ENCODE results near the gene ZHX3.

Gene ZHX3

DNA sequence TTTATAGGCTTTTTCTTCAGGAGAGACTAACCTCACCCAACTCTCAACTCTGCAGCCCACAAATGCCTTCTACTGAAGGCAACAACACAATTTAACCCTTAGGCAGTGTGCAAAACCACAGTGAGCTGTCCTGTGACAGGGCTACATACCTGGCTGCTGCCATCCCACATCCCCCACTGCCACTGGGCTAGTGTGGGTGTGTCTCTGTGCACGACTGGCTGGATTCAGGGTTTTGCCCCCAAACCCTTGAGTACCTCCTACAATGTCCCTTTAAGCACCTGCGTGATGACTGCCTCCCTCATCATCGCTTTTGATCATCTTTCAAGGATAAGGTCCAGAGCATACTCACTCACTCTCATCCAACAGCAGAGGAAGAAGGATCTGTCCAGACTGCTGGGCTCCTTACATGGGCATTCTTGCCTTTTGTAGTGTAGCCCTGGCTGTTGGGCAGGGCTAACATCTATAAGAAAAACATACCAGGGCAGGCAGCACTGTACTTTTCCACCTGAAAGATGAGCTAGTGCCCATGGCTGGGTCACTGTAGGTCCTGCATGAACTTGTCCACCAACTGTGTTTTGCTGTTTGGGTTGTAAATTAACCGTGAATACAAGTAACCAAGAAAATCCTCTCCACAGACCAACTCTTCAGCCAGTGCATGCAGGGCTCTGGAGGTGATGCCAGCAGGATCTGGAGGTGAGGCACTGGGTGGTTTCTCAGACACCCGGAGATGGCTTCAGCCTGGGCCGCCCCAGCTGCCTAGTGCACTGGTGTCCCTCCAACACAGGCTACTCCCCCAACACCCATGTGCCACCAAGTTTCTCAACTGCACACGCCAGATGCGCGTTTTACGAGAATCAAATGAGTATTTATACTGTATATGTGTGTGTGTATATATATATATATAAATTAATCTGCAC is 135.0 kb downstream of the ZHX3 start:
- DNase-seq, result no peak

DNA sequence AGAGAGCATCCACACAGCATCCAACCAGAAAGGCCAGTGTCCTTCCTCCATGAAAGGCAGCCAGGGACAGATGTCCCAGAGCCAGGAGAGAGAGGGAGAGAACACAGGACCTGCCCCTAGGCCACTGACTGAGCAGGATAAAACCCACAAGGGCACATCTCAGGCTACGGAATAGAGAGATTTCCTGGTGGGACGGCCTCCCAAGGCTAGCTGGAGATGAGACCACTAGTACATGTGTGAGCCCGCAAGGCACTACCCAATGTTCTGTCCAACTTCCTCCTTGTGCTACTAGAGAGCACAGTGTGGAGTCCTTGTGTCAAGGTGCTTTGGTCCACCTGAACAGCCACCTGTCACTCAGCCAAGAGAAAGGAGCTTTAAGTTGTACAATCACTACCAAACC is 136.0 kb downstream of the ZHX3 start:
- no peak for DNase-seq

DNA sequence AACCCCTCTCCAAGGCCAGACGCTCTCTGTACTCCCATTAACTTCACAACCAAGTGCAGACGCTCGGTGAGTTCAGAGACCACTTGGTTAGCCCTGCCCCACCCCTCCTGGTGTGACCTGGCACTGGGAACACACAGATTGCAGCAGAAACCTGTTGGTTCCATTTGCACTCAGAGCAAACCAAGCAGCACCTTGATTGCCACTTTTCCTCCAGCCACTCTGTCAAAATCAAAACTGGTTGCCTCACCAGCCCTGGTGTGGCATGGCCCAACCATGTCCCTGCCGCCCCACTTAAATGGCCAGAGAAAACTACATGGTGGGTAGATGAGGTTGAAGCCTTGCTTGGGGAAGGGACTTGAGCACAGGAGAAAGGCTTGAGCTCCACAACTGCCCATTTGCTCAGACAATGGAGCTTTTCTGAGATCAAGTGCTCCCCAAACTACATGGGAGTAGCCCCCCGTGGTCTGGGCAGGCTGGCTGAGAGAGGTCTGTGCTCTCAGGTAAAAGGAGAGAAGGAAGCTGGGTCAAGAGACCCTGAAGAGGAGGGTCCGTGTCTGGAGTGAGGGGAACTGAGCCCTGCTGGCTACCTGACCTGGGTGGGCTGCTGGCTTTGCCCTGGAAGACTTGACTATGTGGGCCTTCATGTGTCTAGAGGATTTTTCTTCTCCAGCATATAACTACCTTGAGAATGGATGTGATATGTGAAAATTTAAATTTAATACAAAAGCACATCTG is 136.8 kb downstream of the ZHX3 start:
- DNase-seq, result no peak

DNA sequence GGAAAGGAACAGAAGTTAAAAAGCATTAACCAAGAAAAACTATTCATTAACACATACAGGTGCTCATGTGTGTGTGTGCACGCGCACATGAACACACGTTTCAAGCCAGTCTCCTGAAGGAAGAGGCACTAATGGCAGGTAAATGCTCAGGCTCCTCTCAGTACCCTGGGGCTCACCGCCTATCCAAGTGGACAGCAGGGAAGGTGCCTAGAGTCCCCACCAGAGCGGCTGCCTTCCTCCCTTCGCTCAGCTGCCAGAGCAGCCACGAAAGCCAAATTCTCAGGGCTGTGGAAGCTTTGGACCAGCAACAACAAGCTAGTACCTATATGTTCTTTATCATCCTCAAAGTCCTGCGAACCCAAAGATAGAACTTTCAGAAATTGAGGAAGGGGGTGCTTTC is 137.6 kb downstream of the ZHX3 start:
- no peak for DNase-seq

DNA sequence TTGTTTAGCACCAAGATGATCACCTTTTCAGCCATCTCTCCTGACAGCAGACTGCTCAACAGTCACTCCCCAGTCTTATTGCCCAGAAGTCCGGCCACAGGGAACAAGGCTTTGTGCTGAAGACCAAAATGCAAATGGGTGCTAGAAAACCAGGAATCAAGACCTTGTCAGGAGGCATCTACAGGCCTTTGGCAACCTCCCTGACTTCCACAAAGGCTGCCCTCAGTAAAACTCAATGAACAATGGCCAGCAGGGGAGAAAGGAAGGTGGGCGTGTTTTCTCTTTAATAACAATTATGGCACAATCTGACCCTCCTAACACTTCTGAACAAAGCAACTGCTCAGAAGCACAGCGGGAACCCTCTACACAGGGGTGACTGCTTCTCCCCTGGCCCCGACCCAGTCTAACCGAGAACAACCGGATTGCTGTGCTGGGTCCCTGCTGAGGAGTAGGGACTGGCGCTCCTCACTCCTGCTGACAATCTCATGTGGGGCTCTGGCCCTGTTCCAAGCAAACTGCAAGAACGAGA is 138.6 kb downstream of the ZHX3 start:
- no peak for DNase-seq

DNA sequence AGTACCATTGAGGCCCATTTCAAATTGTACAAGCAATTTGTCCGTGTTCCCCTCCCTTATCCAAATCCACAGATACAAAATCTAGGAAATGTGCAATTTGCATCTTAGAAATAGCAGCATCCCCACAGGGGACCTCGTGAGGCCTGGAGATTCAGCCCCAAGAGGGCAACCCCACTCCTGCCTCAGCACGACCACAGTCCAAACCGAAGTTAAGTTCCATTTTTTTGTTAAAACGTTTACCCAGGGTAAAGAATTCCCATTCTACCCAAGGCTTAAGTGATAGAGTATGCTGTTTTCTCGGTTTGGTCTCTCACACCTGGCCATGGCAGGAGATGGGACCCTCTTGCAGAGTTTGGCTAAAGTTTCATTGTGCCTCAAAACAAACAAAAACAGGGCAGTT is 139.0 kb downstream of the ZHX3 start:
- DNase-seq, result no peak

DNA sequence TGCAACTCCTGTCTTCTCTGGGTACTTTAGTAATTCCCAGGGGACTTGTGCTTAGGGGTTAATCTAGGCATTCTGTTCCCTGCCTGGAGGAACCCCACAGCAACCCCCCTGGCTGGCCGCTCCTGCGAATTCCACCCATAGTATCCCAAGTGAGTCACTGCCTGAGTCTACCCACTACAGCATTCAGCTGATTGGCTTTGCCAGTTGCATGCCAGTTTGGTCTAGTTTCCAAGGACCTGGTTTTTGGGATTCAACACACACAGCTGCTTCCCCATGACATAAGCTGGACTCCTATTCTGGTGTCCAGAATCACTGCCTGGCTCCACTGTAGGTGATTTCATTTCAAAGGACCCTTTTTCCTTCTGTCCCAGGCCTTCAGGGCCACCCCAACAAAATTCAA is 139.9 kb downstream of the ZHX3 start:
- DNase-seq, result peak; percentile 82

DNA sequence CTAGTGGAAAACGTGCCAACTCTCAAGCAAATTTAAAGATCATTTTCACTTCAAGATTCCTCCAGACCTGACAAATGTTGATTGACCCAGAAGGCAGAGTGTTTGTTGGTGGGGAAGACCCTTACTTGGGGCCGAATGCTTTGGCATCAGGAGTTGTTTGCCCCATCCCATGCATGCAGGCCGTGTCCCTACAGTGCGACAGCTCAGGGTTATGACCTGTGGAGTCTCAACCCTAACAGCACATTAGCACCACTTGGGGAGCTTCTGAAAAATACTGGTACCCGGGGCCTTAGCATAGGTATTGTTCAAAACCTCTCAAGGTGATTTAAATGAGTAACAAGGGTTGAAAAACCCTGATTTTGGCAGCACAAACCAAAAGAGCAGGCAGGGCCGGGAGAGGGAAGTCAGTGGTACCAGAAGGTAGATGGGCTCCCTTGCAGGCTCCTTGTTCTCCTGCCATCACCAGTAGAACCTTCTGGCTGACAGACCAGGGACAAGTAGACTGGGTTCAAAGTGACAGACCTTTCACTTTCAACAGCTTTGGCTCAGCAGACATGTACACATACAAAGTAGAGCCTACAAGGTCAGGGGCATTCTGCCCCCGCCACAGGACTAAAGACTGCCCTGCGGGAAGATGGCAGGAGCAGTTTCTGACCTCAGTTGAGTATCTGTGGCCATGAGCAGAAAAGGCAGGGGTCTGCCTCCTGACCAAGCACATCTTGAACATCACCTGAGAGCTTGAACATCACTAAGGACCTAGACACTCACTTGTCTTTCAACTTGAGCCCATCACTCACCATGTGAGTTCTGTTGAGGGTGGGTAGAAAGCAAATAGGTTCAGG is 140.6 kb downstream of the ZHX3 start:
- no peak for DNase-seq

DNA sequence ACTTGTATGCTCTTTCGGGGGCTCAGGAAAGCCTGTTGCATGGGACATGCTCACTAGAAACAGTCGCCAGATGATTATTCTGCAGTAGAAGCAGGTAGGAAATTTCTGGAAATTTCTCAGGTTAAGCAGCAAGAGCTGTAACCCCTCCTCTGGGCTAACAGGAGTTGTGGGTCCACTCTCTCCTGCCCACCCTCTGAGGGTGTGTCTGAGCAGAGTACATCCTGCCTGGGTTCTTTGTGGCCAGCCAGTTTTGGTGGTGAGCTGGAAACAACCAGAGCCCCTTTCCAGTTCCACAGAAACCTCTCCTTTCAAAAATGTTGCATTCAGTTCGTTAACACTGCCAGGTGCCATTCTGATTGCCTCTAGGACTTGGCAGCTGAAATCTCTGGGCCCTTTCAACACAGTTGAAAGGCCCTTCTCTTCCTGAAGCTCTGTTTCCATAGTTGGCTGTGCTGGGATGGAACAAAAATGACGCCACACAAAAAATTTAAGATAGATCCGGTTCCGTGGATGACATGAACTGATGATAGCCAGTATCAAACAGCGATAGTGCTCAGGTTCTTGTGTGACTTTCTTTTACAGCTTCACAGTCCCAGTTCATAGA is 141.7 kb downstream of the ZHX3 start:
- no peak for DNase-seq

DNA sequence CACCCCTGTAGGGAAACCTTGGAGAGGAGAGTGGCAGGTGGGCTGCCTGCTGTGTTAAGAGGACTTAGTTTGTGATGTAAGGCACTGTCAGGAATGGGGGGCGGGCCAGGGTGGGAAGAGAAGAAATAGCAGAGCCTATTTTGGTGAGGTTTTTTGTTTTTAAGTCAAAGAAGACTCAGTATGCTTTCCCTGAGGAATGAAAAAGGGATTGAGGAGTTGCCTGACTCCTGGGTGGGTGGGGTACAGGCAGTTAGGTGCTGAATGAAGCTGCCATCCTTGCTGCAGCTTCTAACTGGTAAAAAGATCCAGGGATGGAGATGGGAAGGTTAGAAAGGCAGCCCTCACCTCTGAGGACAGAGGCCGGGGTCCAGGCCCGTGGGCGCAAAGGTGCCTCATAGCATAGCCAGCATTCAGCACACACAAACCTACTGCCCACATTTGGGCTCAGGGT is 142.3 kb downstream of the ZHX3 start:
- no peak for DNase-seq

DNA sequence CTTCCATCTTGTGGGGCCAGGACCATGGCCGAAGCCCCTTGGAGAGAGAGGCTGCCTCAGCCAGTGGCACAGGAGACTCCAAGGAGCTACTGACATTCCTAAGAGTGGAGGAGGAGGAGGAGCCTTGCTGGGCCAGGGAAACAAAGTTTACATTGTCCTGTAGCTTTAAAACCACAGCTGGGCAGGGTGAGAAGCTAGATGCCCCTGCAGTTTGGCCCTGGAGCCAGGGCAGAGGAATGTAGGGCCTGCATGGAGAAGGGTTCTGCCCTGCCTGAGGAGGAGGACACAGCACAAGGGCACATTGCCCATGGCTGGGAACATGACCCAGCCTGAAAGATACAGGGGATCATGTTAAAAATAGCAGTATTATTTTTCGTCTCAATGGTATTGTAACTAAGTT is 142.7 kb downstream of the ZHX3 start:
- no peak for DNase-seq

DNA sequence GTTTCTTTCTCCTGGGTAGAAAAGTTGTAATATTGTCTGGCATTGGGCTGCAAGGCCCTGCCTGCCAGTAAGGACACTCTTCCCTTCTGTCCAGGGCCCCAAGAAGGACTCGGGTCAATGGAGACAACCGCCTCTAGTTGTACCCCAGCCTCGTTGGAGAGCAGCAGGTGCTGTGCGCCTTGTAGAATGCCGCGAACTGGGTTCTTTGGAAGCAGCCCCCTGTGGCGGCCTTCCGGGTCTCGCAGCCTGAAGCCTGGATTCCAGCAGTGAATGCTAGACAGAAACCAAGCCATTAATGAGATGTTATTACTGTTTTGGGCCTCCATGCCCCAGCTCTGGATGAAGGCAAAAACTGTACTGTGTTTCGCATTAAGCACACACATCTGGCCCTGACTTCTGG is 143.2 kb downstream of the ZHX3 start:
- no peak for DNase-seq

DNA sequence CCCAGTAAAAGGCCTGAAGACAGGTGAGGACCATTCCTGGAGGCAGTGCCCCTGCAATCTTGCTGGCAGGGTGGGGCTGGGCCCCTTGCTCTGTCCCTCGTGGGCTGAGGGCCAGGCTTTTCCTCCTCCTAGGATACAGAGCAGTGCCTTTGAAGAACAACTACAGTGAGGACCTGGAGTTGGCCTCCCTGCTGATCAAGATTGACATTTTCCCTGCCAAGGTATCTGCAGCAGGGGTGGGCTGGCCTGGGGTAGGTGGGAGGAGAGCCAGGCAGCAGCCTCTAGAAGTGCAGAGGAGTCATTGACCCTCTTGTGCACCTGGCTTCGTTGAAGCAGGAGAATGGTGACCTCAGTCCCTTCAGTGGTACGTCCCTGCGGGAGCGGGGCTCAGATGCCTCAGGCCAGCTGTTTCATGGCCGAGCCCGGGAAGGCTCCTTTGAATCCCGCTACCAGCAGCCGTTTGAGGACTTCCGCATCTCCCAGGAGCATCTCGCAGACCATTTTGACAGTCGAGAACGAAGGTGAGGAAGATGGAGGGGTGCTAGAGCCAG is 143.7 kb downstream of the ZHX3 start:
- no peak for DNase-seq

DNA sequence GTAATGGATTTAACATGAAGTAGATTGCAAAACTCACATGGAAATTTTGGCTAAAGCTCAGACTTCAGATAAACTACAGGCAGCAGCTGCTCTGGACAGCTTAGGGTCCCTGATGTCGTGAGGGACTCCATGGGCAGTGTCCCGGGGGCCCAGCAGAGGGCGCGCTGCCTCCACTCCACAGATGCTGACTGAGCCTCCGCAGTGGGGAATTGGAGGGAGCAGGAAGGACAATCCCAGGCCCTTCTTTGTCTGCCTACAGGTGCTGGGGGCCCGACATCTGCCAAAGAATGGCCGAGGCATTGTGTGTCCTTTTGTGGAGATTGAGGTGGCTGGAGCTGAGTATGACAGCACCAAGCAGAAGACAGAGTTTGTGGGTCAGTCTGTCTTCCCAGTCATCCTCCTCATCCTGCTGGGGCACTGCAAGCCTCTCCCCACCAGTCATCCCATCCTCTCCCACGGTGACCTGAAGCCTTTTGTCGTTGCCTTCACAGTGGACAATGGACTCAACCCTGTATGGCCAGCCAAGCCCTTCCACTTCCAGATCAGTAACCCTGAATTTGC is 144.3 kb downstream of the ZHX3 start:
- peak; percentile 84 for DNase-seq

DNA sequence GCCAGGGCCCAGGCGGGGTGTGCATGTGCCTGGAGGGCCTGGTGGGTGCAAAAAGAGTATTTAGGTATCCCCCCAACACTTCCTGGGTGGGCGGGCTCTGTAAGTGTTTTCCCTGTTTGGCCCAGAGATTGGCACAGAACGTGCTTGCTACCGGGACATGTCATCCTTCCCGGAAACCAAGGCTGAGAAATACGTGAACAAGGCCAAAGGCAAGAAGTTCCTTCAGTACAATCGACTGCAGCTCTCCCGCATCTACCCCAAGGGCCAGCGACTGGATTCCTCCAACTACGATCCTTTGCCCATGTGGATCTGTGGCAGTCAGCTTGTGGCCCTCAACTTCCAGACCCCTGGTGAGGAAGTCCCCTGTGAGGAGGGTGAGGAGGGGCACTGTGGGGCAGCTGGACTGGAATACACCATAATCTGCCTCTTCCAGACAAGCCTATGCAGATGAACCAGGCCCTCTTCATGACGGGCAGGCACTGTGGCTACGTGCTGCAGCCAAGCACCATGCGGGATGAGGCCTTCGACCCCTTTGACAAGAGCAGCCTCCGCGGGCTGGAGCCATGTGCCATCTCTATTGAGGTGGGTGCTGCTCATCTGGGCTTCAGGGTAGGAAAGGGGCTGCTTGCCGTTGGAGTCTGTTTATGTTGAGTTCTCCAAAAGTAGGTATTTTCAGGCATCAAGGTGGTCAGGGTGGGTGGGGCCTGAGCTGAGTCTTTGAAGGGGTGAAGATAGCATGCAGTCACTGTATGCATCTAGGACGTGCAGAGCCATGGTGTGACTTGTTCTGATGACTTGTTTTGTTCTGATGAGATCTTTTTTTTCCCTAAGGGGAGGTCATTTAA is 145.0 kb downstream of the ZHX3 start:
- no peak for DNase-seq

DNA sequence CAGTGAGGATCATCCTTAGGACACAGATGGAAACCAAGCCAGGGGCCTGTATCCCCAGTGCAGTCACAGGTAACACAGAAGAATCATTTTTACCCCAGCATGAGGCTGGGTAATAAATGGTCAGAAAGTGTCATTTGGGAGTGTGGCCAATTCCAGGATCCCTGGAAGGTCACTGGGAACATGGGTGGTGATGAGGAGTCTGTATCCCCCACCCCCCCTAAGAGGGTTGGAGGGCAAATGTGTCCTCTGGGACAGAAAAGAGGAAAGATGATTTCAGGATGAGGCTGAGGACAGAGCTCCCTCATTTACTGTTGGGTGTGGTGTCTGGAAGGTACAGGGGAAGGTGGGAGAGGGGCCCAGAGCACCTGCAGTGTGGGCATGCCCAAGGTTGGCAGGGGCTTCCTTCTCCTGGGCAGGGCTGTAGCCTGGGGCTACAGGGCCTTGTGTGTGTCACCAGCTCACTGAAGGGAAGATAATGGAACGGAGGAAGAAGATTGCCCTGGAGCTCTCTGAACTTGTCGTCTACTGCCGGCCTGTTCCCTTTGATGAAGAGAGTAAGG is 145.7 kb downstream of the ZHX3 start:
- no peak for DNase-seq

DNA sequence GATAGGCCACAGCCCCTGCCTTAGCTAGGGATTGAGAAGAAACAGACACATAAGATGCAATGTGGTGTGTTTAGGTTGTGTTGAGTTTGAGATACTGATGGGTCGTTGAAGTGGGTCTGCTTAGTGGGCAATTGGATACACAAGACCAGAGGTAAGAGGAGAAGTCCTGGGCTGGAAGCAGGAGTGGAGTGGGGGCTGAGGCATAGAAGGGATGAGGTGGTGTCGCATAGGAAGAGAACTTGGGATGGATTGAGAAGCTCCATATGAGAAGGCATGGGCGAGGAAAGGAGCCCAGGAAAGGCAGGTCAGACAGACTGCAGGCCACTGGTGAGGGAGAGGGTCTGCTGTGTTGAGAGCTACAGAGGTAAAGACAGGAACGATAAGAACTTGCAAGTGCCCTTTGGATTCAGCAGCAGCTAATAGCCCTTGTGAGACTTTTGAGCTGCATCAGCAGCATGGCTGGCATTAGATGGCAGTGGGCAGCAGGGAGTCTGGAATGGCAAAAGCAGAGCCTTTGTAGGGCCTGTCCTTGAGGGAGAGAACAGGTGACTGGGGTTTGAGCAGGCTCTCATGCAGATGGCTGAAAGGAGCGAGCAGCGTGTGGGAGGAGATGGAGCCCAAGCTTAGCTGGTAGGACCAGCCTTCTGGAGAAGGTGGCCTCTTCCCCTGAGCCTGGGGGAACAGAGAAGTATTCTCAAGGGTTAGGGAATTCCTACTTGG is 147.0 kb downstream of the ZHX3 start:
- no peak for DNase-seq

DNA sequence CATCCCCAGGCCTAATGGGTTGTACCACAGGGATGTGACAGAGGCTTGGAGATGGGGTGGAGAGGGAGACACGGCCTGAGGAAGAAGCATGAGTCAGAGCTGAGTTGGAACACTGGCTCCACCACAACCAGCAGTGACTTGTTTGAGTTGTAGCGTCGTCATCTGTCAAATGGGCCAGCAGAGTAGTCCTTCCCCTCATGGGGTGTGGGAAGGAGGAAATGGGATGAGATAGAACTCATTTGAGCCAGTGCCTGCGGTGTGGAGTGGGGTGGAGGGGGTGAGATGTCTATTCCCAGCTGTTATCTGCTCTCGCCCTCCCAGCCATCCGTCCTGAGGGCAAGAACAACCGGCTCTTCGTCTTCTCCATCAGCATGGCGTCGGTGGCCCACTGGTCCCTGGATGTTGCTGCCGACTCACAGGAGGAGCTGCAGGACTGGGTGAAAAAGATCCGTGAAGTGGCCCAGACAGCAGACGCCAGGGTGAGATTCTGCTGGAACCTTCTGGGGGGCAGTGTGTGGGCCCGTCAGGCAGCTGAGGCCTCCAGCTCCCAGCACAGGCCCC is 147.7 kb downstream of the ZHX3 start:
- DNase-seq, result no peak

DNA sequence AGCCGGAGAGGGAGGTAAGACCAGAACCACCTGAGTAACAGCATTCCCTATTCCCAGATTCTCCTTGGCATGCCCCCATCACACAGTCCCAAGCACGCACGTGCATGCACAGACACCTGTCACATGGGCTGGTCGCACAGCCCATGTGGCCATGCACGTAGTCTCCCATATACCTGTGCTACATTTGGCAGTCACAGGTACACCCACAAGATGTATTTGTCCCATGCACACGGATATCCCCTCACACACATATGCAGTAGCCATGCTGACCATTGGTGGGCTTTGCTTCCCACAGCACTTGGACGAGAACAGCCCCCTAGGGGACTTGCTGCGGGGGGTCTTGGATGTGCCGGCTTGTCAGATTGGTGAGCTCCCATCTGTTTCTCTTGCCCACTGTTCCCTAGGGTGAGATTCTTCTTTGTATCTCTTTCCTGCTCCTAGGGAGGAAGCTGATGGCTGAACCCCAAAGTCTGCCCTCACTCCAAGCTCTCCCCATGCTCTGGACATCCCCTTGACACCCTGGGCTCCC is 148.3 kb downstream of the ZHX3 start:
- DNase-seq, result no peak
